Right hindlimb (tissue), 1 donor: ENCODE results near the gene B4GALT4.
"Not testable (repeated sequence)": the region's sequence is repeated elsewhere in the genome, so short reads cannot be mapped to it uniquely, and the experiment has no call there.

Source experiments
- DNase-seq: peaks from one replicate; pipeline ENCODE4 v3.0.0-alpha.2; 2018

B4GALT4 gene

GRCh38 chr3:119195151-119195476, 45.6 kb downstream of the B4GALT4 start:
- no peak for DNase-seq

GRCh38 chr3:119194237-119195150, 46.2 kb downstream of the B4GALT4 start:
- no peak for DNase-seq

GRCh38 chr3:119191800-119192199, 48.9 kb downstream of the B4GALT4 start:
- no peak for DNase-seq

GRCh38 chr3:119187266-119187665, 53.4 kb downstream of the B4GALT4 start:
- DNase-seq: no peak

- no peak for DNase-seq
Measured at GRCh38 chr3:119184796-119185570, 55.7 kb downstream of the B4GALT4 start.

GRCh38 chr3:119184111-119184510, 56.6 kb downstream of the B4GALT4 start:
- no peak for DNase-seq

- DNase-seq: no peak
Measured at GRCh38 chr3:119181765-119182164, 58.9 kb downstream of the B4GALT4 start.

- no peak for DNase-seq
Measured at GRCh38 chr3:119177321-119177720, 63.4 kb downstream of the B4GALT4 start.

- DNase-seq: no peak
Measured at GRCh38 chr3:119176778-119177177, 63.9 kb downstream of the B4GALT4 start.

- DNase-seq: no peak
Measured at GRCh38 chr3:119175872-119176756, 64.6 kb downstream of the B4GALT4 start.

- no peak for DNase-seq
Measured at GRCh38 chr3:119173325-119173724, 67.4 kb downstream of the B4GALT4 start, which contains the start of gene UPK1B. UPK1B (plus strand) TSS chr3:119173598; CDS start chr3:119186742, 13,144 bp downstream.

- DNase-seq: no peak
Measured at GRCh38 chr3:119170821-119171220, 69.9 kb downstream of the B4GALT4 start.

GRCh38 chr3:119164745-119165144, 75.9 kb downstream of the B4GALT4 start:
- not testable (repeated sequence) for DNase-seq
